22Rv1 (cell line): Measurements from ENCODE around the gene MRPL19.

ENCODE experiments used
- H3K27ac ChIP-seq: fragments of 450-650 bp; 2 replicates; pipeline ENCODE4 v1.5.1; 2017
- CTCF ChIP-seq: fragments of 450-650 bp; IDR thresholded peaks from 2 replicates; pipeline ENCODE4 v1.5.1; 2017; ENCODE audit warnings: mild to moderate bottlenecking
- ZFX ChIP-seq: fragments of 450-650 bp; IDR thresholded peaks from 2 replicates; pipeline ENCODE4 v1.6.1; 2017; ENCODE audit warnings: antibody characterized with exemption, borderline replicate concordance

Gene MRPL19

DNA sequence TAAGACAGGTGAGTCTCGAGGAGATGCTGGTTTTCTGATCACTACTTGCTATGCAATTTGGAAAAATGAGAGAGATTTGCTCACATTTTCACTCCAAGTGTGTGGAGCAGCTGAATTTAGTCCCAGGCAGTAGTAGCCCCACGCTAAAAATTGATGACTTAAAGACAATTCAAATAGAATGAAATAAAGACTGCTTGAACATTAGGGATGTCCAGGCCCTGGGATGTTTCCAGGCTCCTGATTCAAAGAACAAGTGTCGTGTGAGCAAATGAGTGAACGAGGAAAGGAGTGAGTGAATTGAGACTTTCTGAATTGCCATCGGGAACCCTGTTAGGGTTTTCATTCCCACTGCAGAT, 37.3 kb upstream of the MRPL19 start:
- TF ChIP-seq CTCF, result peak; percentile 73
- TF ChIP-seq ZFX, result no peak
- H3K27ac ChIP-seq, result no peak overlapping the region

DNA sequence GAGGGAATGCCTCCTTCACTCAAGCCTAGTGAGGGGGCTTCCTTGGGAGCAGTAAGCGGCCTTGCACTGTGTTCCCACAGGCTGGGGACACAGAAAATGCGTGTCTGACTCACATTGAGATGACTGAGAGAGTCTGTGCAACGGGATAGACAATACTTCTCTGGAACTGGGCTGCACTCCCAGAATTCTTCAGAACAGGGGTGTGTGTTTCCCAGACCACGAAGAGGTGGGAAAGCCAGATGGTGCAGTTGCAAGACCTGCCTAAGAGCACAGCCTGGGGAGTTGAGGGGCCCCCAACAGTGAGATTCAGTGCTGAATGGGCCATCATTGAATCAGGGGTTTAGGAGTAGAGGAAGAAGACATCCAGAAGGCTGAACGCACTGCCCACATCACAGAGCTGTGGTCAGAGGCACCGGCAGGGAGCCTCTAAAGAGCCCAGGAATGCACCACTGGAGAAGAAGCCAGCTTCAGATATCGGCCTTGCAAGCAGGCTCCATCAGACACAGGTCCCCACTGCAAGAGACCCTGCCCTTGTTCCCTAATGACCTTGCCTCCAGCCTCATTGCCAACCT, 36.6 kb upstream of the MRPL19 start:
- no peak for TF ChIP-seq CTCF
- no peak for TF ChIP-seq ZFX
- no peak overlapping the region for H3K27ac ChIP-seq

DNA sequence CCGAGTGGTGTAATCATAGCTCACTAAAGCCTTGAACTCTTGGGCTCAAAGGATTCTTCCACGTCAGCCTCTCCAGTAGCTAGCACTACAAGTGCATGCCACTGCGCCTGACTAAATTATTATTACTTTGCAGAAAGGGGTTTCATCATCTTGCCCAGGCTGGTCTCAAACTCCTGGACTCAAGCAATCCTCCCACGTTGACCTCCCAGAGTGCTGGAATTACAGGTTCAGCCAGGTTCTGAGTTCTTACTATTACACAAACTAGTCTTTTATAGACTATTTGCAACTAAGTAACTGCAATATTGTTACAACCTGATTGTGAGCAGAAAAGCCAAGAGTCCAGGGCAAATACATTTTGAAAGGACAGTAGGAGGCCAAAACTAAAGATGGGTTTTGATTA, 35.9 kb upstream of the MRPL19 start:
- TF ChIP-seq ZFX, result no peak
- no peak for TF ChIP-seq CTCF
- H3K27ac ChIP-seq, result no peak overlapping the region

GRCh38 chr2:75612108-75612861, 34.3 kb upstream of the MRPL19 start:
- TF ChIP-seq ZFX (no peak), CTCF (no peak)
- H3K27ac ChIP-seq, result no peak overlapping the region

- no peak for TF ChIP-seq CTCF
- TF ChIP-seq ZFX, result no peak
- no peak overlapping the region for H3K27ac ChIP-seq
Measured at GRCh38 chr2:75612862-75613243, 33.7 kb upstream of the MRPL19 start.

GRCh38 chr2:75614162-75614651, 32.4 kb upstream of the MRPL19 start:
- TF ChIP-seq CTCF (no peak), ZFX (no peak)
- H3K27ac ChIP-seq, result no peak overlapping the region

GRCh38 chr2:75616406-75616805, 30.2 kb upstream of the MRPL19 start:
- no peak overlapping the region for H3K27ac ChIP-seq
- TF ChIP-seq CTCF (no peak), ZFX (no peak)
